Measurements from ENCODE around the gene ZMIZ1.

The ZMIZ1 gene

GRCh38 chr10:79133416-79133815, 64.7 kb downstream of the ZMIZ1 start:
- Histone ChIP-seq H3K4me1 (peaks cover 73% of the 10 kb centered on the region), H3K9me3 (no peaks in the 10 kb centered on the region), H3K36me3 (peaks cover 29% of the 10 kb centered on the region), H3K27me3 (no peaks in the 10 kb centered on the region), H3K4me3 (ENCODE audit: low read depth, low read length) (no peak overlapping the region)
- no peak for DNase-seq
- no peak for TF ChIP-seq CTCF (IDR thresholded peaks at IDR 0.05; ENCODE audit: low read depth, low read length)

DNA sequence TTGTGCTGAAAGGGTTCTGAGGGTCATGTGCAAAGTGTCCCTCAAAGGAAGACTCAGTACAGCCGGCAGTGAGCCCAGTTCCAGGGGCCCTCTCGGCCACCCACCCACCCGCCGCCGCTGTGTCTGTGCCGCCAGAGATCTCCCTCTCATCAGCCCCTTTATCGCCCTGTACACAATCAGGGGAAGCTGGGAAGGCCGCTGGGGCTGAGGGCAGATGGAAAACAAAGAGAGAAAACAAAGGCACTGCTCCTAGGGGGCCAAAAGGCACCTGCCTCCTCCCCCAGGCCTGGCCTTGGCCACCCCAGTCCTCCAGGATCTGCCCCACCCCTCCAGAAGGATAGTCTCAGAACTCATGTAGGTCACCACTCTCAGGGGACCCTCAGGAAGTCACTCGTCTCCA, 67.0 kb downstream of the ZMIZ1 start:
- no peak for DNase-seq
- Histone ChIP-seq H3K4me3 (ENCODE audit: low read depth, low read length) (no peak overlapping the region), H3K27me3 (no peaks in the 10 kb centered on the region), H3K36me3 (peaks cover 32% of the 10 kb centered on the region), H3K9me3 (no peaks in the 10 kb centered on the region), H3K4me1 (peaks cover 49% of the 10 kb centered on the region)
- TF ChIP-seq CTCF (IDR thresholded peaks at IDR 0.05; ENCODE audit: low read depth, low read length) = no peak

DNA sequence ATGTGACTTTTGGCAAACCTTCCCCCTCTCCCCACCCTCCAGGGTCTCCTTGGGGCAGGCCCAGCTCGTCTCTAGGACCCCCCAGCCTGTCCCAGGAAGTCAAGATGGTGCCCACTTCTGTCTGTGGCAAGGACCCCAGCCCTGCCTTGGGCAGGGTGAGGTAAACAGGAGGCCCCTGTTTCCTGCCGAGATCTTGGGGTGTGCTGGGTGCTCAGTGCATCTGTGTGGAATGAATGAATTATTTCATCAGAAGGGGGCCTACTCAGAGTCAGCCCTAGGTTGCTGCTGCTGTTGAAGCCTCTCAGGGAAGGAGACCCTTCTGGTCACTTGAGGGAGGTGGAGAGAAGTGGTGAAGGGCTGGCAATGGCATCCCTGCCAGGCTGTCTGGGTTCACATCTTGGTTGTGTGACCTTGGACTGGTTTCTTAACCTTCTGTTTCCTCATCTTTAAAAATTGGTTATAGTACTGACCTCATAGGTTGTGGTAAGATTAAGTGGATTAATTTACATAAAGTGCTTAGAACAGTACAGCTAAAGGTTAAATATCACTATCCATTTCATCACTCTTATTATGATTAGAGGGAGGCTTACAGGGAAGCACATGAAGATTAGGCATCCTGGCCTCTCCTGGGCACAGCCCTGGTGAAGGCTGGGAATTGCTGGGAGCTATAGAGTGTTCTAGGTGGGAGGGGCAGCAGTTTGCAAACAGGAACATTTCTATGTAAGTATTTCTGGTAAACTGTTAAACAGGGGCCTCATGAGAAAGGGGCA, 67.7 kb downstream of the ZMIZ1 start:
- Histone ChIP-seq H3K27me3 (no peaks in the 10 kb centered on the region), H3K36me3 (peaks cover 35% of the 10 kb centered on the region), H3K9me3 (no peaks in the 10 kb centered on the region), H3K4me1 (peaks cover 44% of the 10 kb centered on the region), H3K4me3 (ENCODE audit: low read depth, low read length) (no peak overlapping the region)
- DNase-seq = no peak
- no peak for TF ChIP-seq CTCF (IDR thresholded peaks at IDR 0.05; ENCODE audit: low read depth, low read length)

DNA sequence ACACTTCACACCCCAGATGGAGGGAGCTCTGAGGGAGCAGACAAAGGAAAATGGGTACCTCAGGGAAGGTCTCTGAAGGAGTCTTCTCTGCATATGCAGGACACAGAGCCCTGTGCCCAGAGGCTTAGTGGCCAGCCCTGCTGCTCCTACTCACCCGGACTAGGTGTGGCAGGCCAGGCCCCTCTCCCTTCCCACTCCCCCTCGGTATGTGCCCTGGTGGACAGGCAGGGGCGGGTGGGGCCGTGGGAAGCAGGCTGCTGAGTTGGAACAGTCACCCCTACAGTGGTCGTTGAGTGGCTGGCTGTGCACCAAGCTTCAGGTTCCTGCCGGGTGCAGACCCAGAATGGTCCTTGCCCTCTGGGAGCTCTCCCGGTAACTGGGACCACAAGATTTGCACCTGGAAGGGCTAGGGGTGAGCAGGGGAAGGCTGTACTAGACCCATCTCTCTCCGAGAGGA, 68.6 kb downstream of the ZMIZ1 start:
- Histone ChIP-seq H3K4me1 (peaks cover 36% of the 10 kb centered on the region), H3K4me3 (ENCODE audit: low read depth, low read length) (no peak overlapping the region), H3K36me3 (peaks cover 33% of the 10 kb centered on the region), H3K27me3 (no peaks in the 10 kb centered on the region), H3K9me3 (no peaks in the 10 kb centered on the region)
- no peak for TF ChIP-seq CTCF (IDR thresholded peaks at IDR 0.05; ENCODE audit: low read depth, low read length)
- no peak for DNase-seq

DNA sequence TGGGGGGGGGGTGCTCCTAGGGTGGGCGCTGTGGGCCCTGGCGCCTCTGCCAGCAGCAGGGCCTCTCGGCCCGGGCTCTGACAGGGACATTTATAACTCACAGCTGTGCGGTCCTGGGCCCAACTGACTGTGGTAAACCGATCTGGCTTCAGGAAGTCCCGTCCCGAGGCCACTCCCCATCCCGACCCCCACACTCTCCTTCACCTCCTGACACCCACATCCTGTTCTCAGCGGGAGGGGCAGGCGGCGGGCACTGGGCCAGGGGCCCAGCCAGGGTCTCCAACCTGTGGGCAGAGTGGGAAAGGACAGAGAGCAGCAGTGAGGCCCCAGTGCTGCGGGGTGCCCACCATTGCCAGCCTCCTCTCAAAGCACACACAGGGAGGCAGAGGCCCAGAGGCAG, 69.1 kb downstream of the ZMIZ1 start:
- Histone ChIP-seq H3K4me3 (ENCODE audit: low read depth, low read length) (no peak overlapping the region), H3K27me3 (no peaks in the 10 kb centered on the region), H3K9me3 (no peaks in the 10 kb centered on the region), H3K4me1 (peaks cover 31% of the 10 kb centered on the region), H3K36me3 (peaks cover 38% of the 10 kb centered on the region)
- DNase-seq = no peak
- no peak for TF ChIP-seq CTCF (IDR thresholded peaks at IDR 0.05; ENCODE audit: low read depth, low read length)

GRCh38 chr10:79138449-79139123, 69.8 kb downstream of the ZMIZ1 start:
- Histone ChIP-seq H3K4me3 (ENCODE audit: low read depth, low read length) (no peak overlapping the region), H3K27me3 (no peaks in the 10 kb centered on the region), H3K4me1 (peaks cover 27% of the 10 kb centered on the region), H3K9me3 (no peaks in the 10 kb centered on the region), H3K36me3 (peaks cover 39% of the 10 kb centered on the region)
- TF ChIP-seq CTCF (IDR thresholded peaks at IDR 0.05; ENCODE audit: low read depth, low read length) = no peak
- DNase-seq = no peak
